Cardiac fibroblast (primary cell): Measurements from ENCODE around the gene YBX2.
"Not testable (repeated sequence)": the region's sequence is repeated elsewhere in the genome, so short reads cannot be mapped to it uniquely, and the experiment has no call there.

ENCODE experiments used
- DNase-seq, 2 donors: peaks; one replicate each; pipeline versions ENCODE4 v3.0.0 to v3.0.0-alpha.2; 2010; ENCODE audit warnings: low read depth in 2 of 2
- H3K4me3 ChIP-seq, 2 donors: replicated peaks in 1 of 2; 1 replicate in 1 of 2; 2 replicates in 1 of 2; pipeline ENCODE4 v1.5.1; 2011; ENCODE audit warnings: low read depth in 2 of 2, low read length in 2 of 2, mild to moderate bottlenecking in 2 of 2, moderate library complexity in 1 of 2
- TF ChIP-seq, protein P1 (sequence below): IDR thresholded peaks from one replicate; pipeline ENCODE4 v1.5.1; 2011; ENCODE audit warnings: low read depth, mild to moderate bottlenecking, low read length, inconsistent platforms

YBX2 gene

DNA sequence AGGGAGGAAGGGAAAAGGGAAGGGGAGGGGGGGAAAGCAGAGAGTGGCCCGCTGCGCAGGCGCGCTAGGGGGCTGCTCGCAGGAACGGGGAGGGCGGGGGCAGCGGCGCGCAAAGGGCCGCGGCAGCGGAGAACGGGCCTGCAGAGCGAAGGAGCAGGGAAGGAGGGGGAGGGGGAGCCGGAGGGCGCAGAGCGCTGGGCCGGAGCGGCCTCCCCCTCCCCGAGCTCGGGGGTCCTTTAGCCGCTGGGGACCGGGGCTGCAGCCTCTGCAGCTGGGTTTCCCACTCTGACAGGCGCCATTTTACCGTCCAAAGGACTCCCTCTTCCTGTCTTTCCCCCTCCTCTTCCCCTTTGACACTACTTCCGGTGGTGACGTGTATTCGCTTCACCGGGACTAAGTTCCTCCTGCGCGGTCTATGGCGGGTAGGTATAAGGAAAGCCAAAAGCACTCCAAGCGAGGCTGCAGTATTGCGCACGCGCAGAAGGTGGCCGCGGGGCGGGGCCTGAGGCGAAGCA lies 42.7 kb downstream of the YBX2 start, which contains the start of gene CTDNEP1:
Gene CTDNEP1 (minus strand): TSS at position 74 of the 515 bp plus-strand sequence. CDS start 438 bp downstream, outside the sequence.
- TF ChIP-seq, protein P1, sequence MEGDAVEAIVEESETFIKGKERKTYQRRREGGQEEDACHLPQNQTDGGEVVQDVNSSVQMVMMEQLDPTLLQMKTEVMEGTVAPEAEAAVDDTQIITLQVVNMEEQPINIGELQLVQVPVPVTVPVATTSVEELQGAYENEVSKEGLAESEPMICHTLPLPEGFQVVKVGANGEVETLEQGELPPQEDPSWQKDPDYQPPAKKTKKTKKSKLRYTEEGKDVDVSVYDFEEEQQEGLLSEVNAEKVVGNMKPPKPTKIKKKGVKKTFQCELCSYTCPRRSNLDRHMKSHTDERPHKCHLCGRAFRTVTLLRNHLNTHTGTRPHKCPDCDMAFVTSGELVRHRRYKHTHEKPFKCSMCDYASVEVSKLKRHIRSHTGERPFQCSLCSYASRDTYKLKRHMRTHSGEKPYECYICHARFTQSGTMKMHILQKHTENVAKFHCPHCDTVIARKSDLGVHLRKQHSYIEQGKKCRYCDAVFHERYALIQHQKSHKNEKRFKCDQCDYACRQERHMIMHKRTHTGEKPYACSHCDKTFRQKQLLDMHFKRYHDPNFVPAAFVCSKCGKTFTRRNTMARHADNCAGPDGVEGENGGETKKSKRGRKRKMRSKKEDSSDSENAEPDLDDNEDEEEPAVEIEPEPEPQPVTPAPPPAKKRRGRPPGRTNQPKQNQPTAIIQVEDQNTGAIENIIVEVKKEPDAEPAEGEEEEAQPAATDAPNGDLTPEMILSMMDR: no peak
- peak within 1 kb of the TSS; percentile 83 to 89 for H3K4me3 ChIP-seq
- peak; percentile 100 for DNase-seq

DNA sequence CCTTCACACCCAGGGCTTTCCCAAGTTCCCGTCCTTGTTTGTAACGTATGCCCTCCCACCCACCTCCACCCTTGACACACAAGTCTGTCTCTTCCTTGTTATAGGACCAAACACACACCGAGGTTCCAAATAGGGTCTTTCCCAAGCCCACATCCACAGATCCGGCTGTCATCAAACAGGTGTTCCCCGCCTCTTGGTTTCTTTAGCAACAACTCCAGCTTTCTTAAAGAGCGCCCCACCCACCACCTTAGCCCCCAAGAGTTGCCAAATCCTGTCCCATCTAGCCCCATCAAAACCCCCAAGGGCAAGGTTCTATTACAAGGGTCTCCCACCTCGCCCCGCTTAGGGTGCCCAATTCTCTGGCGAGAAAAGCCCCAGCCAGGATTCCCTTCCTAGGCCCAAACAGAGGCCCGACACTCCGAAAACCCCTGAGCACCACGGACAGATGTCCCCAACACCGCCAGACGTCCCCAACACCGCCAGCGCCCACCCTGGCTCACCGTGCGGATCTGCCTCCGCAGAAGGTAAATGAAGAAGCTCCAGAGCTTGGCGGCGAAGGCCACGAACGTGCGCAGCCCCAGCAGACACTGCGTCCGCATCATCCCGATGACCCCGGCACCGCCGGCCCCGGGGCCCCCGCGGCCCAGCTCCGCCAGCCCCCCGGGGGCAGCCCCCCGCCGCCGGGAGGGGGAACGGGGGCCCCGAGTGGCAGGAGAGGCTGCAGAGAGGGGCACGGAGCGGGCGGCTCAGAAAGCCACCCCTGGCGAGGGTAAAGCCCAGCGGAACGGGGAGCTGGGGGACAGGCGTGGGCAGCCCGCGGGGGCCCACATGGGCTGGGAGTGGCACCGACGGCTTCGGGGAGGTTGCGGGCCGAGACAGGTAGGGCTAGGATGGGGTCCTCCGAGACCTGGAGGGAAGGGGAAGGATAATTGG lies 43.5 kb downstream of the YBX2 start:
- no peak for DNase-seq
- H3K4me3 ChIP-seq: peak overlapping the region; percentile 83 to 89
- TF ChIP-seq, protein P1: no peak

DNA sequence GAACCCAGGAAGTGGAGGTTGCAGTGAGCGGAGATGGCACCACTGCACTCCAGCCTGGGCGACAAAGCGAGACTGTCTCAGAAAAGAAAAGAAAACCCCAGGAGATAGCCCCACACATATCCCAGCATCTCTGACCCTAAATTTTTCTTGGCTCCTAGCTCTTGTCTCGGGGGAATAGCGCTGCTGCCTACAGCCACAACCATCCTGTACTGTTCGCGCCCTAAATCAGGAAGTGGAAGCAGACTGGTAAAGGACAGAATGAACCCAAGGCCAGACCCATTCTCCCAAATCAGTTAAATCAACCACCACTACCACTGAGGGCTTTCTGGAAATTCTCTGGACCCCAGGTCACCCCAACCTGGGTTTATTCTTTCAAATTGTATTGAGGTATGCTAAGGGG lies 44.6 kb downstream of the YBX2 start:
- TF ChIP-seq, protein P1: no peak
- DNase-seq: no peak
- H3K4me3 ChIP-seq: peak overlapping the region; percentile 83 to 89

DNA sequence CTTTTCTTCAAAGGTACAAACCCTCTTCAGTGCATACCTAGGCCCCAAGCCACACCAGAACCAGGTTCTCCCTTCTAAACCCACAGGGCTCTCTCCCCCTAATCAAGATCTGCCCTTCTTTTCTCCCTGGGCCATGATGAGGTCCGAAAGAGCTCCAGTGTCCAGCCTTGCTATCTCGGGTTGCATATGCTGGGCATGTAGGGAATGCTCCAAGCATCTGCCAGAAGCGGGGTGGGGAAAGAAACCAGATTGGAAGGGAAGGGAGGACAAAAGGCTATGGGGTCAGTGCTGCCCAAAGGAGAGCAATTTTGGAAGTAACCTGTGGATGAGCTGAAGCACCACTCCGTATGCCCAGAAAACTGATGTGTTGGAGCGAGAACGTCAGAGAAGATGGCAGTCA lies 45.2 kb downstream of the YBX2 start:
- DNase-seq: no peak
- no peak overlapping the region for H3K4me3 ChIP-seq

DNA sequence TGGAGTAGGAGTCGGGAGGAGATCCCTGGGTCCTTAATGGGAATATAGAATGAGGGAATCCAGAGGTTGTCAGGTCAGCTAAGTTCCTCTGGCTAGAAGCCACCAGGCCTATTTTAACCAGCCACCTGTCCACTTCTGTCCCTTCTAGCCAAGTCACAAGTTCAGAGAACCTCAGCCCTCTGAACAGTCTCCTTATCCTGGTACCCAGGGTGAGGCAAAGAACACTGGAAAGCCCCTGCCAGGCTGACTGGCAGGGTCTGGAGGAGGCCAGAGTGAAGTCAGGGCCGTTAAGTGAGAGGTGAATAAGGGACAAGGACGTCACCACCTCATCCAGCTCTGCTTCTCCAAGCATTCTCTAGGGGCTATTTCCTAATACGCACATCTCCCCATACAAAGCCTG lies 45.6 kb downstream of the YBX2 start:
- TF ChIP-seq, protein P1: no peak
- no peak for DNase-seq
- no peak overlapping the region for H3K4me3 ChIP-seq

More for the DNA sequence above, 45.2 kb downstream of the YBX2 start:
- TF ChIP-seq, protein P1: no peak

DNA sequence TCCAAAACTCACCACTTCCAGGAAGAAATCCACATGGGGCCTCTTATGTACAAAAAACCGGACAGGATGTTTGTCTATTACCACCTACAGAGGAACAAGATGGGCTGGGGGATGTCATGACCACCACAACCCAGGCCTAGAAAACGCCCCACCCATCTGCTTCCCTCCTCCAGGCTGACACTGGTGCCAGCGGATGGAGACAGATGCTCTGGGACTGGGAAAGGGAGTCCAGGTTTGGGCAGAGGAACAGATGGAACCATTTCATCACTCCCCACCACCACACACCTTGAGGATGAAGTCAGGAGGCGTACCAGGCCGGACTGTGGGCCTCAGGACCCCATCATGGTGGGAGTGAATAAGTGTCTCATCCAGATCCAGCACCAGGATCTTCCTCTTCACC lies 47.7 kb downstream of the YBX2 start:
- TF ChIP-seq, protein P1: no peak

DNA sequence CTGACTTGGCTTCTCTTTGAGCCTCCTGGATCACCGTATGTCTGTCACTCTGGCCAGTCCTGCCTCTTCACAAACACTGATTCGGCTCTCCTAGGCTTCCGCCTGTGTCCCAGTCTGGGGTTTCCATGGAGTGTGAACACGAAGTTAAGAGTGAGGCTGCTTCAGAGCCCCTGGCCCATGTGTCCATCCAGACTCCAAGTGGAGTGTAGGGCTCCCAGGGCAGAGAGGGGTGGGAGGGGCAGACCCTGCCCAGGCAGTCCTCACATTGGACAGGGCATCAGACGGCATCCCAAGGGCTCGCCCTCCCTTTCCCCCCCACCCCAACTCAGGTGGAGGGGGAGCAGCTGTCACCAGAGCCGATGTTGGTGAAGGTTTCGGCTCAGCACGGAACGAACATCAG lies 50.6 kb downstream of the YBX2 start:
- DNase-seq, H3K4me3 ChIP-seq: not testable (repeated sequence)

More for the DNA sequence above, 47.7 kb downstream of the YBX2 start:
- H3K4me3 ChIP-seq: no peak overlapping the region
- no peak for DNase-seq
